SK-N-MC (cell line): ENCODE data around the gene MED13L.
A peak's percentile ranks its signal among the peaks of the same experiment; 100 is the strongest.

Experiments
- DNase-seq: peaks from one replicate; pipeline ENCODE4 v3.0.0-alpha.2; 2011; ENCODE audit warnings: low read depth, low spot score
- H3K27ac ChIP-seq: fragments of 200-600 bp; sonication (generic); 2 replicates; pipeline ENCODE4 v1.5.1; 2016; ENCODE audit warnings: mixed run types
- H3K36me3 ChIP-seq: fragments of 200-600 bp; sonication (generic); 2 replicates; pipeline ENCODE4 v1.6.1; 2017; ENCODE audit warnings: antibody characterized with exemption, low read length, mixed read lengths; ENCODE audit not compliant: insufficient read depth
- H3K4me3 ChIP-seq: fragments of 200-600 bp; sonication (generic); 2 replicates; pipeline ENCODE4 v1.5.1; 2016
- H3K9ac ChIP-seq: fragments of 200-600 bp; sonication (generic); 2 replicates; pipeline ENCODE4 v1.8.0; 2017; ENCODE audit warnings: mixed run types, mixed read lengths; ENCODE audit not compliant: insufficient read length
- H3K9me3 ChIP-seq: fragments of 200-600 bp; sonication (generic); 2 replicates; pipeline ENCODE4 v1.6.1; 2017; ENCODE audit warnings: low read depth, mild to moderate bottlenecking, antibody characterized with exemption, low read length, moderate library complexity, mixed read lengths
- EZH2 ChIP-seq: fragments of 200-600 bp; sonication (generic); IDR thresholded peaks from one replicate; pipeline ENCODE4 v1.6.1; 2017; ENCODE audit warnings: antibody characterized with exemption
- FOXP2 ChIP-seq: optimal IDR thresholded peaks from 2 replicates; pipeline ENCODE3; 2011; ENCODE audit warnings: mild to moderate bottlenecking, moderate library complexity; ENCODE audit not compliant: insufficient read depth; ENCODE audit errors: extremely low read length, control extremely low read depth
- POLR2AphosphoS5 ChIP-seq: IDR thresholded peaks from 2 replicates; pipeline ENCODE4 v1.6.1; 2012; ENCODE audit warnings: mild to moderate bottlenecking, low read depth, low read length, borderline replicate concordance

Gene MED13L

GRCh38 chr12:116200812-116201211, 76.7 kb downstream of the MED13L start:
- TF ChIP-seq POLR2AphosphoS5: no peak
- TF ChIP-seq EZH2: no peak
- no peak for TF ChIP-seq FOXP2
- no peak for DNase-seq
- H3K36me3 ChIP-seq: no peaks in the 10 kb centered on the region
- no peak overlapping the region for H3K4me3 ChIP-seq
- H3K27ac ChIP-seq: no peak overlapping the region
- no peaks in the 10 kb centered on the region for H3K9me3 ChIP-seq
- no peak overlapping the region for H3K9ac ChIP-seq

- no peak overlapping the region for H3K27ac ChIP-seq
- TF ChIP-seq FOXP2 (no peak), EZH2 (no peak), POLR2AphosphoS5 (no peak)
- H3K9me3 ChIP-seq: no peaks in the 10 kb centered on the region
- DNase-seq: no peak
- no peak overlapping the region for H3K4me3 ChIP-seq
- H3K9ac ChIP-seq: no peak overlapping the region
- no peaks in the 10 kb centered on the region for H3K36me3 ChIP-seq
Measured at GRCh38 chr12:116199160-116199706, 78.3 kb downstream of the MED13L start.

- H3K9ac ChIP-seq: no peak overlapping the region
- no peaks in the 10 kb centered on the region for H3K9me3 ChIP-seq
- no peaks in the 10 kb centered on the region for H3K36me3 ChIP-seq
- no peak overlapping the region for H3K27ac ChIP-seq
- TF ChIP-seq POLR2AphosphoS5 (no peak), FOXP2 (no peak), EZH2 (no peak)
- H3K4me3 ChIP-seq: no peak overlapping the region
- no peak for DNase-seq
Measured at GRCh38 chr12:116196752-116197718, 80.5 kb downstream of the MED13L start.

- no peaks in the 10 kb centered on the region for H3K9me3 ChIP-seq
- no peaks in the 10 kb centered on the region for H3K36me3 ChIP-seq
- H3K9ac ChIP-seq: no peak overlapping the region
- H3K4me3 ChIP-seq: no peak overlapping the region
- no peak for TF ChIP-seq FOXP2
- TF ChIP-seq POLR2AphosphoS5: no peak
- TF ChIP-seq EZH2: no peak
- H3K27ac ChIP-seq: no peak overlapping the region
- DNase-seq: no peak
Measured at GRCh38 chr12:116196226-116196625, 81.3 kb downstream of the MED13L start.

- no peak for TF ChIP-seq FOXP2
- TF ChIP-seq POLR2AphosphoS5: no peak
- TF ChIP-seq EZH2: no peak
- no peaks in the 10 kb centered on the region for H3K36me3 ChIP-seq
- DNase-seq: no peak
- no peak overlapping the region for H3K27ac ChIP-seq
- no peak overlapping the region for H3K4me3 ChIP-seq
- no peak overlapping the region for H3K9ac ChIP-seq
- H3K9me3 ChIP-seq: no peaks in the 10 kb centered on the region
Measured at GRCh38 chr12:116194935-116195431, 82.5 kb downstream of the MED13L start.

GRCh38 chr12:116189692-116190091, 87.8 kb downstream of the MED13L start:
- no peak overlapping the region for H3K4me3 ChIP-seq
- H3K9ac ChIP-seq: no peak overlapping the region
- H3K9me3 ChIP-seq: no peaks in the 10 kb centered on the region
- no peak for TF ChIP-seq FOXP2
- no peak for TF ChIP-seq POLR2AphosphoS5
- no peak for TF ChIP-seq EZH2
- no peak for DNase-seq
- H3K27ac ChIP-seq: no peak overlapping the region
- H3K36me3 ChIP-seq: no peaks in the 10 kb centered on the region

GRCh38 chr12:116188581-116188980, 88.9 kb downstream of the MED13L start:
- Histone ChIP-seq H3K36me3 (no peaks in the 10 kb centered on the region), H3K27ac (no peak overlapping the region), H3K9ac (no peak overlapping the region), H3K4me3 (no peak overlapping the region), H3K9me3 (no peaks in the 10 kb centered on the region)
- no peak for DNase-seq
- TF ChIP-seq FOXP2 (no peak), EZH2 (no peak), POLR2AphosphoS5 (no peak)

GRCh38 chr12:116187151-116187511, 90.4 kb downstream of the MED13L start:
- TF ChIP-seq POLR2AphosphoS5 (no peak), EZH2 (no peak), FOXP2 (no peak)
- Histone ChIP-seq H3K27ac (no peak overlapping the region), H3K9me3 (no peaks in the 10 kb centered on the region), H3K9ac (no peak overlapping the region), H3K36me3 (no peaks in the 10 kb centered on the region), H3K4me3 (peak overlapping the region; percentile 28; the same call in 1 of the 2 replicates)
- no peak for DNase-seq
